ENCODE results near the gene ADCY2.

Gene ADCY2

GRCh38 chr5:7869474-7870136 is 473.7 kb downstream of the ADCY2 start:
- TF ChIP-seq CTCF (IDR thresholded peaks at IDR 0.05; ENCODE audit: insufficient read depth, low read length, missing control alignments): no peak
- DNase-seq (ENCODE audit: low read depth, low spot score): no peak
- peak overlapping the region; percentile 86 for H3K4me3 ChIP-seq (ENCODE audit: low read depth, low read length)
- POLR2A ChIA-PET: interaction anchor here (1.5 kb wide), 1 partner anchor 12 kb away, joined by 11 read pairs; no protein-coding TSS in a partner anchor
- CTCF ChIA-PET: interaction anchor here (1.0 to 9.7 kb wide), 4 partner anchors 9 to 17 kb away, joined by 3 to 98 read pairs (median 4); no protein-coding TSS in a partner anchor

GRCh38 chr5:7871653-7872052 is 475.7 kb downstream of the ADCY2 start:
- DNase-seq (ENCODE audit: low read depth, low spot score): no peak
- no peak for TF ChIP-seq CTCF (IDR thresholded peaks at IDR 0.05; ENCODE audit: insufficient read depth, low read length, missing control alignments)
- ChIA-PET CTCF (interaction anchor here (0.9 to 9.7 kb wide), 2 partner anchors 15 to 55 kb away, joined by 3 to 98 read pairs; no protein-coding TSS in a partner anchor), POLR2A (no interaction called here)
- no peak overlapping the region for H3K4me3 ChIP-seq (ENCODE audit: low read depth, low read length)

- ChIA-PET POLR2A (no interaction called here), CTCF (interaction anchor here (0.6 to 9.7 kb wide), 2 partner anchors 14 to 24 kb away, joined by 4 to 98 read pairs; no protein-coding TSS in a partner anchor)
- no peak overlapping the region for H3K4me3 ChIP-seq (ENCODE audit: low read depth, low read length)
- no peak for DNase-seq (ENCODE audit: low read depth, low spot score)
- TF ChIP-seq CTCF (IDR thresholded peaks at IDR 0.05; ENCODE audit: insufficient read depth, low read length, missing control alignments): no peak
Observed at GRCh38 chr5:7872517-7873130, 476.7 kb downstream of the ADCY2 start.

- POLR2A ChIA-PET: no interaction called here
- H3K4me3 ChIP-seq (ENCODE audit: low read depth, low read length): no peak overlapping the region
- no peak for DNase-seq (ENCODE audit: low read depth, low spot score)
Observed at GRCh38 chr5:7873216-7873615, 477.3 kb downstream of the ADCY2 start.

GRCh38 chr5:7874639-7875038 is 478.7 kb downstream of the ADCY2 start:
- no peak overlapping the region for H3K4me3 ChIP-seq (ENCODE audit: low read depth, low read length)
- ChIA-PET POLR2A (no interaction called here), CTCF (interaction anchor here (0.9 to 9.7 kb wide), 2 partner anchors 12 to 18 kb away, joined by 5 to 98 read pairs; no protein-coding TSS in a partner anchor)
- no peak for TF ChIP-seq CTCF (IDR thresholded peaks at IDR 0.05; ENCODE audit: insufficient read depth, low read length, missing control alignments)
- no peak for DNase-seq (ENCODE audit: low read depth, low spot score)

More at GRCh38 chr5:7873216-7873615, 477.3 kb downstream of the ADCY2 start:
- TF ChIP-seq CTCF (IDR thresholded peaks at IDR 0.05; ENCODE audit: insufficient read depth, low read length, missing control alignments): no peak
- CTCF ChIA-PET: interaction anchor here (0.6 to 9.7 kb wide), 2 partner anchors 13 to 24 kb away, joined by 4 to 98 read pairs; no protein-coding TSS in a partner anchor

GRCh38 chr5:7875151-7875550 is 479.2 kb downstream of the ADCY2 start:
- POLR2A ChIA-PET: no interaction called here
- DNase-seq (ENCODE audit: low read depth, low spot score): no peak
- H3K4me3 ChIP-seq (ENCODE audit: low read depth, low read length): no peak overlapping the region
- no peak for TF ChIP-seq CTCF (IDR thresholded peaks at IDR 0.05; ENCODE audit: insufficient read depth, low read length, missing control alignments)
- CTCF ChIA-PET: interaction anchor here (0.9 to 9.7 kb wide), 2 partner anchors 11 to 19 kb away, joined by 5 to 98 read pairs; no protein-coding TSS in a partner anchor

Measured in AG04449 (cell line).